SK-N-MC (cell line): ENCODE data around the gene TOR1B.
A peak's percentile ranks its signal among the peaks of the same experiment; 100 is the strongest.

Experiments
- DNase-seq: peaks from one replicate; pipeline ENCODE4 v3.0.0-alpha.2; 2011; ENCODE audit warnings: low read depth, low spot score
- H3K27ac ChIP-seq: fragments of 200-600 bp; sonication (generic); 2 replicates; pipeline ENCODE4 v1.5.1; 2016; ENCODE audit warnings: mixed run types
- H3K36me3 ChIP-seq: fragments of 200-600 bp; sonication (generic); 2 replicates; pipeline ENCODE4 v1.6.1; 2017; ENCODE audit warnings: antibody characterized with exemption, low read length, mixed read lengths; ENCODE audit not compliant: insufficient read depth
- H3K4me3 ChIP-seq: fragments of 200-600 bp; sonication (generic); 2 replicates; pipeline ENCODE4 v1.5.1; 2016
- H3K9ac ChIP-seq: fragments of 200-600 bp; sonication (generic); 2 replicates; pipeline ENCODE4 v1.8.0; 2017; ENCODE audit warnings: mixed run types, mixed read lengths; ENCODE audit not compliant: insufficient read length
- H3K9me3 ChIP-seq: fragments of 200-600 bp; sonication (generic); 2 replicates; pipeline ENCODE4 v1.6.1; 2017; ENCODE audit warnings: low read depth, mild to moderate bottlenecking, antibody characterized with exemption, low read length, moderate library complexity, mixed read lengths
- EZH2 ChIP-seq: fragments of 200-600 bp; sonication (generic); IDR thresholded peaks from one replicate; pipeline ENCODE4 v1.6.1; 2017; ENCODE audit warnings: antibody characterized with exemption
- FOXP2 ChIP-seq: optimal IDR thresholded peaks from 2 replicates; pipeline ENCODE3; 2011; ENCODE audit warnings: mild to moderate bottlenecking, moderate library complexity; ENCODE audit not compliant: insufficient read depth; ENCODE audit errors: extremely low read length, control extremely low read depth
- POLR2AphosphoS5 ChIP-seq: IDR thresholded peaks from 2 replicates; pipeline ENCODE4 v1.6.1; 2012; ENCODE audit warnings: mild to moderate bottlenecking, low read depth, low read length, borderline replicate concordance

TOR1B gene

DNA sequence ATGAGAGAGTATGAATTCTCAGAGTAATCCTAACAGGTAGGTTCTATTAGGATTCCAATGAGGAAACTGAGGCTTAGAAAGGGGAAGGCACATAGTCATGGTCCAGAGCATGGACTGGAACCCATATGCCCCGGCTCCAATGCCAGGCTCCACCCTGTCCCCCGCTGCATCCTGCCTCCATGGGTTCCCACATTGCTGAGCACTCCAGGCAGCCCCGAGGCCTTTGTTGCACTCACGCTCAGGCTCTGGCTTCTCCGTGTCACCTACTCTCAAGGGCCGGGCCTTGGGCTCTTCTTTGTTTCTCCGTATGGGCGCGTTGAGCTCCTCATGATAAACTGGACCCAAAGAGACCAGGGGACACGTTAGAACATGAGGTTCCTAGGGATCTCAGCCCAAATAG is 26.0 kb downstream of the TOR1B start:
- DNase-seq = no peak
- no peak for TF ChIP-seq FOXP2
- no peak for TF ChIP-seq EZH2
- no peak for TF ChIP-seq POLR2AphosphoS5
- H3K36me3 ChIP-seq = peaks cover 50% of the 10 kb centered on the region

DNA sequence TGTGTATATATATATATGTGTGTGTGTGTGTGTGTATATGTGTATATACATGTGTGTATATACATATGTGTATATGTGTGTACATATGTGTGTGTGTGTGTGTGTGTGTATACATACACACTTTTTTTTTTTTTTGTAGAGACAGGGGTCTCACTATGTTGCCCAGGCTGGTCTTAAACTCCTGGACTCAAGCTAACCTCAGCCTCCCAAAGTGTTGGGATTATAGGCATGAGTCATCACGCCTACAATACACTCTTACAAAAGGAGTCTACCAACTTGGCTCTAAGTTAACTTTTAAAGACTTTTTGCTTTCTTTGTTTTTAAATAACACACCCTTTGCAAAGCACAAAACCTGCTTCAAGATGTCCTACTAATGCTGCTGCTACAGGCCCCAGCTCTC is 30.0 kb downstream of the TOR1B start:
- Histone ChIP-seq H3K9ac (no peak overlapping the region), H3K36me3 (peaks cover 49% of the 10 kb centered on the region), H3K9me3 (no peaks in the 10 kb centered on the region), H3K4me3 (no peak overlapping the region), H3K27ac (no peak overlapping the region)
- TF ChIP-seq POLR2AphosphoS5 (no peak), EZH2 (no peak), FOXP2 (no peak)
- DNase-seq = no peak

More for the DNA sequence above, 26.0 kb downstream of the TOR1B start:
- H3K9me3 ChIP-seq = no peaks in the 10 kb centered on the region
- H3K9ac ChIP-seq = no peak overlapping the region
- no peak overlapping the region for H3K27ac ChIP-seq
- H3K4me3 ChIP-seq = no peak overlapping the region

DNA sequence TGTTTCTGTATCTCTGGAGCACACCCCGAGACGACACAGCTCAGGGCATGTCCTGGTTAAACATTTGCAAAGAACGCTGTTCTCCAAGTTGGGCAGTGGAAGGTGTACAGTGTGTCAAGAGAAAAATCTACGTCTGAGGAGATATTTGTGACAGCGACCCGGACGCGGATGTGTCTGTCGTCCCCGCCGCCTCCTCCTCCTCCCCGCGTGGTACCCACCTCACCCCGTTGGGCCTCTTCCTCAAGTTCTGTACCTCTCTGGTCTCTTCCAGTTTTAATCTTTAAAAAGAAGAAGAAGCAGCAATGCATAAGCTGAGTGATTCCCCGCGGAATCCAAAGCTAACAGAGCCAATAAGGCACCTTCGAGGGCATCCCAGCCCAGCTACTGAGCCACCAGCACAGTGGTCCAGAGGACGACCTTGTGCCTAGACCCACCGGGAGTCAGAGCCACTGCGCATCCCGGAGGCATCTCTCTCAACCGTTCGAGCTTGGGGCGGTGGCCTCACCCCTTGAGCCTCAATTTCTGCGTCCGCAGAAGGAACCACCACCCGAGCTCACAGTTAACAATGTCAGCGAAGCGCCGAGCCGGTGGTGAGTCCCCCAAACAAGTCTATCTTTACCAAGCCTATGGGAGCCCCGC is 31.6 kb downstream of the TOR1B start:
- H3K36me3 ChIP-seq = peaks cover 35% of the 10 kb centered on the region
- H3K9ac ChIP-seq = peak overlapping the region; percentile 77
- H3K4me3 ChIP-seq = peak overlapping the region; percentile 80
- no peaks in the 10 kb centered on the region for H3K9me3 ChIP-seq
- H3K27ac ChIP-seq = no peak overlapping the region
- TF ChIP-seq FOXP2 (no peak), EZH2 (no peak), POLR2AphosphoS5 (no peak)
- DNase-seq = no peak

DNA sequence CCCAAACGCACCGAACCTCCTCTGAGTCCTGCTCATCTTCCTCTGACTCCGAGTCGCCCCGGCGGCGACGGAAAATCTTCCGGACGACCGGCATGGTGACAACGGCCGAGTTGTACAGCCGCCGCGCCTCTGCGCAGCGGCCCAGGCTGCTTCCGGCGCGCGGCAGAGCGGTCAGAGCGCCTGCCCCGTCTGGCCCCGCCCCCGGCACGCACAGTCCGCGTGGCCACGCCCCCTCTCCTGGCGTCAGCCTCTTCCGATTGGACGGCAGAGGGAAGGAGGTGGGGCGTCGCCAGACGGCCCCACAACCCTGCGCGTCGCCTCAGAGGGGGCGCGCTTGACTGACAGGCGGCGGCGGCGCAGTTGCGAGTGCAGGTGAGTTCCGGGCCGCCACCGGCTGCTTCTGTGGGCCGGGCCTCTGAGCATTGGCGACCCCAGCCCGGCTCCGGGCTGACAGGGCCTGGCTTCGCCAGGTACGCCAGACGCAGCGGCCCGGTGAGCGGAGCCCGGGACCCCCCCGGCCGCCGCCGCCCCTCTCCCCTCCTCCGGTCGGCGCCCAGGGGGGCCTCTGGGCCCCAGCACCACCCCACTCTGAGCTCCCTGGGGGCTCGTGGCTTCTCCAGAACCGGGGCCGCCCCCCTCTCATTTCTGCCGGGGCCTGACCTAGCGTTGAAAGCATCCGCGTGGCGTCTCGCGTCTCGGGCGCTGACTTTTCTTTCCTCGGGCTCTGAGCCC is 32.3 kb downstream of the TOR1B start, which contains the start of the genes C9orf78 and USP20:
TSS of gene C9orf78 (minus strand) at position 148 of the 732 bp plus-strand sequence. CDS start at position 94, 54 bp downstream.
TSS of gene USP20 (plus strand) at position 331 of the 732 bp plus-strand sequence. CDS start 17,098 bp downstream, outside the sequence.
- Histone ChIP-seq H3K9ac (peak within 1 kb of the TSS; percentile 77), H3K4me3 (peak within 1 kb of the TSS; percentile 80), H3K36me3 (peaks cover 28% of the 10 kb centered on the region), H3K9me3 (no peaks in the 10 kb centered on the region), H3K27ac (no peak within 1 kb of the TSS)
- TF ChIP-seq POLR2AphosphoS5 = peak; percentile 83
- no peak for TF ChIP-seq FOXP2
- DNase-seq = peak; percentile 18

DNA sequence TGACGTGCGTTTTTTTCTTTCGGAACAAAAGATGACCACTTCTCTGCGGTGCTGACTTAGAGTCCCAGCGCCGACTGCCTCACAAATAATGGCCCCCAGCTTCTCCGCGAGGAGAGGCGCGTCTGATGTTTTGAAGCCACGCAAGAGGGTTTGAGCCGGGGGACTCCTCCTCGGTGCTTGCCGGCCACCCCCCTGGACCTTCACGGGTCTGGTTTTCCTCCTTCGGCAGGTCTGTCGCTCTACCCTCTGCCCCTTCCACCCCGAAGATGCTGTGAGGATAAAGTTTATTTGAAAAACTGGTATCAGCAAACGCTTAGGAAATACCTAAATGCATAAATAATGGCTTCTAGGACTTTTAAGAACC is 32.9 kb downstream of the TOR1B start:
- H3K27ac ChIP-seq = no peak overlapping the region
- H3K4me3 ChIP-seq = peak overlapping the region; percentile 80
- TF ChIP-seq EZH2 = no peak
- TF ChIP-seq POLR2AphosphoS5 = no peak
- no peak for TF ChIP-seq FOXP2
- peak overlapping the region; percentile 71 for H3K9ac ChIP-seq
- no peak for DNase-seq
- H3K9me3 ChIP-seq = no peaks in the 10 kb centered on the region
- H3K36me3 ChIP-seq = peaks cover 24% of the 10 kb centered on the region

DNA sequence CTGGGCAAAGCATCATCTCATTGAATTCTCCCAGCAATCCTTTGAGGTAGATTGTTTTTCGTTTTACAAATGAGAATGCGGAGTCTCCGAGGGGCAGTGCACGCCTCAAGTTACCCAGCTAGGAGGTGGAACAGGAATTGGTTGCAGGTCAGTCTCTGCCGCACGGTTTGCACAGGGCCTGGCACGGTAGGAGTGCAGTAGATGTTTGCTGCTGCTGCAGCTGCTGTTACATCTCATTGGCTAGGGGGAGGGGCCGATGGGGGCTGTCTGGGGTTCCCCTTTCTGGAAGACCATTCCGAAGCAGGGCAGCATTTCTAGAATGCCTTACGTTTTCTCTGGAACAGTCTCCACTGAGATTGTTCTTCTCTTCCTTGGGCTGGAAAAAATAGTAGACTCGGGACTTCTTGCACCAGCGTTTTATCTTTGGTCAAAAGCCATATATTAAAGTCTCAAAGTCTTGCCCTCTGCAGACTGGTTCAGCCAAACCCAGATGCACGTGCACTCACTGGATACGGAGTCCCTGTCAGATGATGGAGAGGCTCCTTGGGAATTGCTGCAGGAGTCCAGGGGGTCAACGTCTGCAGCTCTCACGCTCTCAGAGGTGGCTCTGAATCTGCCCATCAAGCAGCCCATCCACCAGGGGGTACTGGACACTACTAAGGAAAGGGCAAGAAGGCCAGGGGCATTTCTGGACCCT is 33.5 kb downstream of the TOR1B start:
- Histone ChIP-seq H3K9me3 (no peaks in the 10 kb centered on the region), H3K27ac (no peak overlapping the region), H3K9ac (peak overlapping the region; percentile 71), H3K4me3 (peak overlapping the region; percentile 80), H3K36me3 (peaks cover 18% of the 10 kb centered on the region)
- no peak for DNase-seq
- TF ChIP-seq POLR2AphosphoS5 (no peak), EZH2 (no peak), FOXP2 (no peak)

DNA sequence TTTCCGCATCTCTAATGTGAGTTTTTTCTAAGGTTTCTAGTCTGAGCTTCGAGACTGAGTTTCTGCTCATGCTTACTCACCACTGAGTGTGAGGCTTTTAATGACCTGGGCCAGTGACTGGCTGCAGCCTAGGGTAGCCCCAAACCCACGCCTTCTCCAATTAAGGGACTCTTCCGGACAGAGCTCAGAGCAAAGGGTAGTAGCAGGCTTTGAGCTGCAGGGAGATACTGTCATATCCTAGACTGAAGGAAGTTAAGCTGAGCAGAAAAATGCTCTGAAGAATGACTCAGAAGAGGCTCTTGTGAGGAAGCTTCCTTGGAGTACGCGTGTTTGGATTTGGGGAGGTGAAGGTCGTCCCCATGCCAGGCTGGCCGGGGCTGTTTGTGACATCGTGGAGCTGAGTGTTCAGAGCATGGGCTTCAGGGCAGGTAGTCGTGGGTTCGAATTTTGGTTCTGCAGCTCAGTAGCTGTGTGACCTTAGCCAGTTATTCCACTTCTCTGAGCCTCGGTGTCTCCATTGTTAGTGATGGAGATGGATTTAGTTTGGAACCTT is 35.8 kb downstream of the TOR1B start:
- H3K9ac ChIP-seq = no peak overlapping the region
- H3K4me3 ChIP-seq = no peak overlapping the region
- TF ChIP-seq POLR2AphosphoS5 (no peak), FOXP2 (no peak), EZH2 (no peak)
- H3K36me3 ChIP-seq = no peaks in the 10 kb centered on the region
- H3K9me3 ChIP-seq = no peaks in the 10 kb centered on the region
- H3K27ac ChIP-seq = no peak overlapping the region
- DNase-seq = no peak

DNA sequence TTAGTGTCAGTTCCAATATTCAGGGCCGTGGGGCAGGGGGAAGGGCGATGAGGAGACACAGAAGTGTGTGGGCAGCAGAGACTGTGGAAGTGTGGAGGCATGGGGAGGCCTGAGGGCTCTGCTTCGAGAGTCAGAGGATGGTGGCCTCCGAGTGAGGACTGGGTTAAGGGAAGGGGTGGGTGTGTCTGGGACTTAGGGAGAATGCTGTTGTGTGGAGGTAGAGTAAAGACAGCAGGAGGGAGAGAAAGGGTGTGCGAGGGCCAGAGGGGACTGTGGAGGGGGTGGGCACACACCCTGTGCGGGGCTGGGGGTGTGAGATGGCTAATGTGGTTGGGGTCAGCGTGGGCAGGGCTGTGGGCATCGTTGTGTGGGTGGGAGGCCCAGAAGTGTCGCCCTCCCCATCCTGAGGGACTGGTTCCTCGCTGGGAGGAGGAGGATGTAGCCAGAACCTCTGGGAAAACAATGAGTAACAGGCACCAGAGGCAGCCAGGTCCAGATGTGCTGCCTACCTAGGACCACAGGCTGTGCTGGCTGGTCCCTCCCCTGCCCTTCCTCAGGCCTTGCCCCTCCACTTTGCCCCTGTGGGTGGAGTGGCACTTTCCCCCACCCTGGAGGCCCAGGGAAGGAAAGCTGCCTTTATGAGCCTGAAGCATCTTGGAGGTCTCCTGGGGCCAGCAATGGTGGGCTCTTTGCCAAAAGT is 36.5 kb downstream of the TOR1B start:
- no peaks in the 10 kb centered on the region for H3K9me3 ChIP-seq
- no peak overlapping the region for H3K9ac ChIP-seq
- no peaks in the 10 kb centered on the region for H3K36me3 ChIP-seq
- no peak for TF ChIP-seq FOXP2
- no peak for TF ChIP-seq POLR2AphosphoS5
- TF ChIP-seq EZH2 = no peak
- DNase-seq = no peak
- no peak overlapping the region for H3K27ac ChIP-seq
- H3K4me3 ChIP-seq = no peak overlapping the region
